H9 (cell line): ENCODE measurements around the gene CDC25A. TPM values are rescaled to one million over a fixed set of nuclear protein-coding genes. Genes with fewer than 3 reads are reported as not detected.

Experiments used
- DNase-seq: peaks from one replicate; pipeline ENCODE4 v3.0.0-alpha.2; 2017
- H2AFZ ChIP-seq: one replicate; pipeline ENCODE4 v1.6.1; 2013; ENCODE audit warnings: mild to moderate bottlenecking, low read length, control low read depth, moderate library complexity
- H2AK5ac ChIP-seq: 2 replicates; pipeline ENCODE4 v1.6.1; 2013; ENCODE audit warnings: low read length, control low read depth, mixed read lengths; ENCODE audit not compliant: insufficient read length
- H2BK120ac ChIP-seq: one replicate; pipeline ENCODE4 v1.6.1; 2013; ENCODE audit warnings: low read depth, mild to moderate bottlenecking, low read length, control low read depth, inconsistent platforms; ENCODE audit not compliant: poor library complexity, severe bottlenecking
- H2BK12ac ChIP-seq: 2 replicates; pipeline ENCODE4 v1.6.1; 2013; ENCODE audit warnings: low read length, control low read depth, mixed read lengths, low read depth; ENCODE audit not compliant: insufficient read length
- H2BK15ac ChIP-seq: 2 replicates; pipeline ENCODE4 v1.6.1; 2013; ENCODE audit warnings: low read depth, low read length, control low read depth
- H2BK20ac ChIP-seq: one replicate; pipeline ENCODE4 v1.6.1; 2013; ENCODE audit warnings: low read depth, mild to moderate bottlenecking, low read length, control low read depth, inconsistent platforms; ENCODE audit not compliant: poor library complexity, severe bottlenecking
- H2BK5ac ChIP-seq: 2 replicates; pipeline ENCODE4 v1.6.1; 2013; ENCODE audit warnings: low read length, control low read depth, mixed read lengths; ENCODE audit not compliant: insufficient read length
- H3K14ac ChIP-seq: 2 replicates; pipeline ENCODE4 v1.6.1; 2013; ENCODE audit warnings: low read length, control low read depth; ENCODE audit not compliant: insufficient read depth
- H3K18ac ChIP-seq: 2 replicates; pipeline ENCODE4 v1.6.1; 2013; ENCODE audit warnings: low read depth, mild to moderate bottlenecking, mixed read lengths, low read length, control low read depth; ENCODE audit not compliant: insufficient read length
- H3K23ac ChIP-seq: 2 replicates; pipeline ENCODE4 v1.6.1; 2013; ENCODE audit warnings: low read length, control low read depth, mixed read lengths, low read depth; ENCODE audit not compliant: insufficient read length
- H3K23me2 ChIP-seq: 2 replicates; pipeline ENCODE4 v1.6.1; 2013; ENCODE audit warnings: low read depth, mild to moderate bottlenecking, mixed read lengths, low read length, control low read depth; ENCODE audit not compliant: insufficient read length, poor library complexity, severe bottlenecking
- H3K27ac ChIP-seq: 2 replicates; pipeline ENCODE4 v1.5.1; 2013; ENCODE audit warnings: low read length, control low read depth, mixed read lengths, low read depth; ENCODE audit not compliant: insufficient read length
- H3K27me3 ChIP-seq: 2 replicates; pipeline ENCODE4 v1.6.1; 2013; ENCODE audit warnings: low read length, control low read depth, inconsistent platforms; ENCODE audit not compliant: insufficient read depth
- H3K4ac ChIP-seq: 2 replicates; pipeline ENCODE4 v1.6.1; 2013; ENCODE audit warnings: low read depth, mild to moderate bottlenecking, control low read depth, inconsistent platforms, low read length, moderate library complexity
- H3K4me1 ChIP-seq: 2 replicates; pipeline ENCODE4 v1.6.1; 2013; ENCODE audit warnings: low read length, control low read depth, inconsistent platforms; ENCODE audit not compliant: insufficient read depth
- H3K4me2 ChIP-seq: 2 replicates; pipeline ENCODE4 v1.6.1; 2013; ENCODE audit warnings: low read length, control low read depth, mixed read lengths; ENCODE audit not compliant: insufficient read length, insufficient read depth
- H3K56ac ChIP-seq: 2 replicates; pipeline ENCODE4 v1.6.1; 2013; ENCODE audit warnings: low read depth, mild to moderate bottlenecking, mixed read lengths, low read length, control low read depth; ENCODE audit not compliant: insufficient read length
- H3K79me1 ChIP-seq: 2 replicates; pipeline ENCODE4 v1.6.1; 2013; ENCODE audit warnings: low read depth, mild to moderate bottlenecking, moderate library complexity, low read length, control low read depth, inconsistent platforms; ENCODE audit not compliant: insufficient read depth, poor library complexity, severe bottlenecking
- H3K79me2 ChIP-seq: 2 replicates; pipeline ENCODE4 v1.6.1; 2013; ENCODE audit warnings: low read length, control low read depth, inconsistent platforms; ENCODE audit not compliant: insufficient read depth
- H3K9ac ChIP-seq: 2 replicates; pipeline ENCODE4 v1.6.1; 2013; ENCODE audit warnings: low read length, control low read depth, mixed read lengths; ENCODE audit not compliant: insufficient read length; ENCODE audit errors: extremely low read depth
- H3K9me3 ChIP-seq: one replicate; pipeline ENCODE4 v1.6.1; 2013; ENCODE audit warnings: low read depth, low read length, inconsistent platforms; ENCODE audit not compliant: control insufficient read depth
- H3T11ph ChIP-seq: one replicate; pipeline ENCODE4 v1.6.1; 2013; ENCODE audit warnings: mild to moderate bottlenecking, low read length, control low read depth, inconsistent platforms
- H4K20me1 ChIP-seq: one replicate; pipeline ENCODE4 v1.6.1; 2013; ENCODE audit not compliant: control insufficient read depth, insufficient read length, insufficient read depth
- H4K5ac ChIP-seq: 2 replicates; pipeline ENCODE4 v1.6.1; 2013; ENCODE audit warnings: low read depth, mild to moderate bottlenecking, mixed read lengths, low read length, control low read depth; ENCODE audit not compliant: insufficient read length
- H4K8ac ChIP-seq: replicated peaks from 2 replicates; pipeline ENCODE4 v1.6.1; 2013; ENCODE audit warnings: low read length, control low read depth, mixed read lengths, low read depth; ENCODE audit not compliant: insufficient read length
- H4K91ac ChIP-seq: 2 replicates; pipeline ENCODE4 v1.6.1; 2013; ENCODE audit warnings: low read depth, mild to moderate bottlenecking, moderate library complexity, mixed read lengths, low read length, control low read depth; ENCODE audit not compliant: insufficient read length
- H3K27ac Mint-ChIP-seq, 3 experiments: 2 replicates in 2 of 3; 3 replicates in 1 of 3; pipeline ENCODE4 v1.8.0; 2020 to 2021; ENCODE audit warnings: mixed read lengths in 3 of 3, mild to moderate bottlenecking in 1 of 3, moderate library complexity in 1 of 3
- H3K27me3 Mint-ChIP-seq: 2 replicates; pipeline ENCODE4 v1.8.0; 2021; ENCODE audit warnings: low read depth, mild to moderate bottlenecking, moderate library complexity, mixed read lengths
- H3K36me3 Mint-ChIP-seq, 3 experiments: 2 replicates in 2 of 3; 3 replicates in 1 of 3; pipeline ENCODE4 v1.8.0; 2020 to 2021; ENCODE audit warnings: low read depth in 3 of 3, mixed read lengths in 3 of 3; ENCODE audit not compliant: insufficient read depth in 1 of 3
- H3K4me1 Mint-ChIP-seq, 2 experiments: 2 replicates each; pipeline ENCODE4 v1.8.0; 2020; ENCODE audit warnings: mixed read lengths in 2 of 2
- H3K4me3 Mint-ChIP-seq, 2 experiments: 2 replicates in 1 of 2; 3 replicates in 1 of 2; pipeline ENCODE4 v1.8.0; 2020 to 2021; ENCODE audit warnings: mild to moderate bottlenecking in 2 of 2, mixed read lengths in 2 of 2, moderate library complexity in 1 of 2
- H3K9me3 Mint-ChIP-seq, 2 experiments: 2 replicates in 1 of 2; 3 replicates in 1 of 2; pipeline ENCODE4 v1.8.0; 2020; ENCODE audit warnings: mild to moderate bottlenecking in 2 of 2, mixed read lengths in 2 of 2, moderate library complexity in 1 of 2
- WGBS: extraction: QIAGEN DNeasy Blood & Tissue Kit; methylation state at CpG from one replicate; pipeline ENCODE4 v1.1.7; 2013; ENCODE audit warnings: missing lambda C conversion rate, low lambda C conversion rate, mixed read lengths; ENCODE audit not compliant: insufficient read length; ENCODE audit errors: extremely low coverage; 5-methylcytosine and 5-hydroxymethylcytosine counted together
- total RNA-seq: library from RNA; stranded (reverse); gene quantifications from 2 replicates; pipeline ENCODE4 v1.2.1, GENCODE V29; 2021
- TF ChIP-seq, protein P1 (sequence below): fragments of 200-600 bp; sonication (generic); conservative IDR thresholded peaks from 3 replicates; pipeline ENCODE4 v1.8.0; 2021; ENCODE audit warnings: antibody characterized with exemption, mild to moderate bottlenecking

Gene CDC25A
- total RNA-seq, 1 experiment from 2014 or later: 83.3 TPM

GRCh38 chr3:48194446-48195071 lies 6.3 kb upstream of the CDC25A start:
- Mint-ChIP-seq H3K27ac (no peak overlapping the region), H3K27me3 (peaks cover 3% of the 10 kb centered on the region; the same call in 1 of the 2 replicates), H3K36me3 (no peaks in the 10 kb centered on the region; a peak in 1 of 7 replicates), H3K9me3 (no peaks in the 10 kb centered on the region; a peak in 1 of 5 replicates), H3K4me1 (peaks cover 33 to 35% of the 10 kb centered on the region in 2 experiments), H3K4me3 (no peak overlapping the region; a peak in 1 of 5 replicates)
- H4K91ac ChIP-seq: no peak overlapping the region
- DNase-seq: peak; percentile 84
- H4K5ac ChIP-seq: no peak overlapping the region
- peak overlapping the region; percentile 34 for H2AFZ ChIP-seq
- no peaks in the 10 kb centered on the region for H3K79me1 ChIP-seq
- no peak overlapping the region for H3K18ac ChIP-seq
- no peaks in the 10 kb centered on the region for H3K27me3 ChIP-seq
- no peak overlapping the region for H3K4me2 ChIP-seq
- no peaks in the 10 kb centered on the region for H3K79me2 ChIP-seq
- no peak overlapping the region for H3K56ac ChIP-seq
- H3K9ac ChIP-seq: no peak overlapping the region
- H2BK5ac ChIP-seq: no peak overlapping the region
- H2BK15ac ChIP-seq: no peak overlapping the region
- no peak overlapping the region for H3K23ac ChIP-seq
- H2BK120ac ChIP-seq: no peak overlapping the region
- H3K23me2 ChIP-seq: no peaks in the 10 kb centered on the region
- WGBS: no CpG with 5 or more reads among the region's 9 CpGs
- no peak overlapping the region for H3K4ac ChIP-seq
- H3K14ac ChIP-seq: no peak overlapping the region
- no peak overlapping the region for H2BK12ac ChIP-seq
- TF ChIP-seq, protein P1, sequence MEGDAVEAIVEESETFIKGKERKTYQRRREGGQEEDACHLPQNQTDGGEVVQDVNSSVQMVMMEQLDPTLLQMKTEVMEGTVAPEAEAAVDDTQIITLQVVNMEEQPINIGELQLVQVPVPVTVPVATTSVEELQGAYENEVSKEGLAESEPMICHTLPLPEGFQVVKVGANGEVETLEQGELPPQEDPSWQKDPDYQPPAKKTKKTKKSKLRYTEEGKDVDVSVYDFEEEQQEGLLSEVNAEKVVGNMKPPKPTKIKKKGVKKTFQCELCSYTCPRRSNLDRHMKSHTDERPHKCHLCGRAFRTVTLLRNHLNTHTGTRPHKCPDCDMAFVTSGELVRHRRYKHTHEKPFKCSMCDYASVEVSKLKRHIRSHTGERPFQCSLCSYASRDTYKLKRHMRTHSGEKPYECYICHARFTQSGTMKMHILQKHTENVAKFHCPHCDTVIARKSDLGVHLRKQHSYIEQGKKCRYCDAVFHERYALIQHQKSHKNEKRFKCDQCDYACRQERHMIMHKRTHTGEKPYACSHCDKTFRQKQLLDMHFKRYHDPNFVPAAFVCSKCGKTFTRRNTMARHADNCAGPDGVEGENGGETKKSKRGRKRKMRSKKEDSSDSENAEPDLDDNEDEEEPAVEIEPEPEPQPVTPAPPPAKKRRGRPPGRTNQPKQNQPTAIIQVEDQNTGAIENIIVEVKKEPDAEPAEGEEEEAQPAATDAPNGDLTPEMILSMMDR: peak; percentile 92
- H3K9me3 ChIP-seq: no peaks in the 10 kb centered on the region
- H4K20me1 ChIP-seq: no peaks in the 10 kb centered on the region
- H3K27ac ChIP-seq: no peak overlapping the region
- peaks cover 2% of the 10 kb centered on the region; the same call in 1 of the 2 replicates for H3K4me1 ChIP-seq
- no peak overlapping the region for H2AK5ac ChIP-seq
- no peak overlapping the region for H3T11ph ChIP-seq
- no peak overlapping the region for H2BK20ac ChIP-seq
- H4K8ac ChIP-seq: no peak overlapping the region
